Measurements from ENCODE around the gene MOCS1. TPM values are rescaled to one million over a fixed set of nuclear protein-coding genes. Genes with fewer than 3 reads are reported as not detected.

The MOCS1 gene
- total RNA-seq, 1 experiment from 2014 or later, result not detected

GRCh38 chr6:39876111-39876510 is 58.2 kb downstream of the MOCS1 start:
- Histone ChIP-seq H3K4me3 (no peak overlapping the region), H3K27ac (no peak overlapping the region), H3K79me2 (ENCODE audit: low read depth) (no peaks in the 10 kb centered on the region), H3K27me3 (ENCODE audit: insufficient read depth, low read depth) (peaks cover 7% of the 10 kb centered on the region; the same call in 1 of the 2 replicates), H3F3A (ENCODE audit: insufficient read depth, low read depth) (no peaks in the 10 kb centered on the region), H3K4me2 (no peak overlapping the region), H2AFZ (no peak overlapping the region), H3K4me1 (replicated peaks; ENCODE audit: insufficient read depth) (no peaks in the 10 kb centered on the region), H3K36me3 (ENCODE audit: low read depth) (no peaks in the 10 kb centered on the region), H4K20me1 (ENCODE audit: insufficient read depth) (no peaks in the 10 kb centered on the region), H3K9me3 (ENCODE audit: insufficient read depth, low read depth) (no peaks in the 10 kb centered on the region), H3K9me2 (ENCODE audit: insufficient read depth) (no peaks in the 10 kb centered on the region)
- ChIA-PET POLR2A (ENCODE audit: unreplicated experiment) (no interaction called here), CTCF (no interaction called here)
- TF ChIP-seq EZH2 (IDR thresholded peaks at IDR 0.05; ENCODE audit: low read depth) (no peak), CTCF (conservative IDR thresholded peaks at IDR 0.05) (no peak)
- intact Hi-C loops (cut with micrococcal nuclease; ENCODE audit: unreplicated experiment), result no loop called here
- no TSS peak for BruUV-seq (replicated peaks)
- DNase-seq, result no peak

GRCh38 chr6:39873439-39873838 is 60.8 kb downstream of the MOCS1 start:
- Histone ChIP-seq H3K36me3 (ENCODE audit: low read depth) (no peaks in the 10 kb centered on the region), H3K79me2 (ENCODE audit: low read depth) (no peaks in the 10 kb centered on the region), H3K9me2 (ENCODE audit: insufficient read depth) (no peaks in the 10 kb centered on the region), H3K4me1 (replicated peaks; ENCODE audit: insufficient read depth) (no peaks in the 10 kb centered on the region), H3K4me2 (no peak overlapping the region), H3K27me3 (ENCODE audit: insufficient read depth, low read depth) (peaks cover 6% of the 10 kb centered on the region; the same call in 1 of the 2 replicates), H3F3A (ENCODE audit: insufficient read depth, low read depth) (no peaks in the 10 kb centered on the region), H3K27ac (no peak overlapping the region), H3K9me3 (ENCODE audit: insufficient read depth, low read depth) (no peaks in the 10 kb centered on the region), H2AFZ (no peak overlapping the region), H4K20me1 (ENCODE audit: insufficient read depth) (no peaks in the 10 kb centered on the region), H3K4me3 (no peak overlapping the region)
- no TSS peak for BruUV-seq (replicated peaks)
- DNase-seq, result no peak
- intact Hi-C loops (cut with micrococcal nuclease; ENCODE audit: unreplicated experiment), result no loop called here
- TF ChIP-seq CTCF (conservative IDR thresholded peaks at IDR 0.05), result no peak
- no peak for TF ChIP-seq EZH2 (IDR thresholded peaks at IDR 0.05; ENCODE audit: low read depth)
- CTCF ChIA-PET, result no interaction called here
- POLR2A ChIA-PET (ENCODE audit: unreplicated experiment), result no interaction called here

- no peak overlapping the region for H3K27ac ChIP-seq
- H3K27me3 ChIP-seq (ENCODE audit: insufficient read depth, low read depth), result no peaks in the 10 kb centered on the region
- no peaks in the 10 kb centered on the region for H4K20me1 ChIP-seq (ENCODE audit: insufficient read depth)
- DNase-seq, result no peak
- ChIA-PET POLR2A (ENCODE audit: unreplicated experiment) (no interaction called here), CTCF (no interaction called here)
- no peaks in the 10 kb centered on the region; the same call in 1 of the 2 replicates for H3K9me3 ChIP-seq (ENCODE audit: insufficient read depth, low read depth)
- H3K36me3 ChIP-seq (ENCODE audit: low read depth), result no peaks in the 10 kb centered on the region
- no peak overlapping the region for H3K4me2 ChIP-seq
- H3K4me1 ChIP-seq (replicated peaks; ENCODE audit: insufficient read depth), result no peaks in the 10 kb centered on the region
- no peak overlapping the region for H2AFZ ChIP-seq
- no peaks in the 10 kb centered on the region for H3K79me2 ChIP-seq (ENCODE audit: low read depth)
- no peak for TF ChIP-seq EZH2 (IDR thresholded peaks at IDR 0.05; ENCODE audit: low read depth)
- TF ChIP-seq CTCF (conservative IDR thresholded peaks at IDR 0.05), result no peak
- BruUV-seq (replicated peaks), result no TSS peak
- H3K4me3 ChIP-seq, result no peak overlapping the region
- H3K9me2 ChIP-seq (ENCODE audit: insufficient read depth), result no peaks in the 10 kb centered on the region
- intact Hi-C loops (cut with micrococcal nuclease; ENCODE audit: unreplicated experiment), result no loop called here
- no peaks in the 10 kb centered on the region for H3F3A ChIP-seq (ENCODE audit: insufficient read depth, low read depth)
Measured at GRCh38 chr6:39870950-39871349, 63.3 kb downstream of the MOCS1 start.
